CD4-positive, alpha-beta T cell (primary cell): Measurements from ENCODE around the gene PRKRA. TPM values are rescaled to one million over a fixed set of nuclear protein-coding genes. Genes with fewer than 3 reads are reported as not detected.
A peak's percentile ranks its signal among the peaks of the same experiment; 100 is the strongest.

Source experiments
- ATAC-seq: fragments of 200-7000 bp; cut with Tn5 transposase; one replicate; pipeline ENCODE4 v1.10.0; 2022; ENCODE audit warnings: mild to moderate bottlenecking; ENCODE audit not compliant: poor library complexity
- CTCF ChIA-PET: fragments of 350-600 bp; sonication (Branson Sonifier 250); formaldehyde crosslinking; loops from one replicate; lab custom pipeline; 2021; ENCODE audit warnings: antibody characterized with exemption, inconsistent platforms; lab: Charles Lee
- POLR2A ChIA-PET: fragments of 350-600 bp; sonication (Branson Sonifier 250); formaldehyde crosslinking; loops from one replicate; lab custom pipeline; 2021; ENCODE audit warnings: antibody characterized with exemption, inconsistent platforms; lab: Charles Lee
- DNase-seq, 14 experiments: peaks; one replicate each; pipeline ENCODE4 v3.0.0-alpha.2; 2013 to 2020; ENCODE audit warnings: mixed read lengths in 2 of 14
- H3K27ac ChIP-seq, 2 donors: one replicate each; pipeline versions ENCODE4 v1.5.1 to v1.7.0; 2013; ENCODE audit warnings: low read length in 2 of 2, low read depth in 1 of 2, mild to moderate bottlenecking in 1 of 2
- H3K27me3 ChIP-seq, 2 experiments: 1 replicate in 1 of 2; 2 replicates in 1 of 2; pipeline versions ENCODE4 v1.6.1 to v1.7.0; 2013; ENCODE audit warnings: low read length in 2 of 2, control low read depth in 1 of 2, mild to moderate bottlenecking in 1 of 2, moderate library complexity in 1 of 2; ENCODE audit not compliant: insufficient read depth in 2 of 2, control insufficient read depth in 1 of 2
- H3K36me3 ChIP-seq: one replicate; pipeline ENCODE4 v1.6.1; 2013; ENCODE audit warnings: low read length, control low read depth; ENCODE audit not compliant: insufficient read depth
- H3K4me1 ChIP-seq: one replicate; pipeline ENCODE4 v1.6.1; 2013; ENCODE audit warnings: low read length, control low read depth; ENCODE audit not compliant: insufficient read depth
- H3K4me3 ChIP-seq: one replicate; pipeline ENCODE4 v1.5.1; 2013; ENCODE audit warnings: mild to moderate bottlenecking, low read length, moderate library complexity
- H3K9me3 ChIP-seq, 2 experiments: 1 replicate in 1 of 2; 2 replicates in 1 of 2; pipeline versions ENCODE4 v1.6.1 to v1.7.0; 2013; ENCODE audit warnings: low read length in 2 of 2, mild to moderate bottlenecking in 2 of 2, control low read depth in 1 of 2, moderate library complexity in 1 of 2; ENCODE audit not compliant: control insufficient read depth in 1 of 2, insufficient read depth in 1 of 2
- H3K27ac Mint-ChIP-seq: one replicate; pipeline ENCODE4 v1.8.0; 2020; ENCODE audit warnings: mixed read lengths
- H3K27me3 Mint-ChIP-seq: one replicate; pipeline ENCODE4 v1.8.0; 2021; ENCODE audit warnings: mixed read lengths
- H3K36me3 Mint-ChIP-seq: one replicate; pipeline ENCODE4 v1.8.0; 2021; ENCODE audit warnings: low read depth, mixed read lengths
- H3K4me1 Mint-ChIP-seq: one replicate; pipeline ENCODE4 v1.8.0; 2021; ENCODE audit warnings: low read depth, mixed read lengths
- H3K4me3 Mint-ChIP-seq: one replicate; pipeline ENCODE4 v1.8.0; 2020; ENCODE audit warnings: mild to moderate bottlenecking, mixed read lengths
- H3K9me3 Mint-ChIP-seq: one replicate; pipeline ENCODE4 v1.8.0; 2020; ENCODE audit warnings: mixed read lengths
- intact Hi-C, 2 experiments: fragments of 100-400 bp; cut with DNase I in 1 of 2; cut with micrococcal nuclease in 1 of 2; formaldehyde crosslinking; loops; one replicate each; pipeline versions ENCODE4 v1.15.1 to v1.9.0; 2023 to 2025; cut with DNase I, micrococcal nuclease
- total RNA-seq, 174 experiments: library from RNA in 2 of 174; stranded (reverse) in 2 of 174; gene quantifications; one replicate each; pipeline ENCODE4 v1.2.3 and lab custom pipeline; 2021 to 2026
- TF ChIP-seq, protein P1 (sequence below): fragments of 200-600 bp; IDR thresholded peaks from one replicate; pipeline ENCODE4 v1.8.0; 2022; ENCODE audit warnings: antibody characterized with exemption, mild to moderate bottlenecking

PRKRA gene
- total RNA-seq, 2 experiments from 2014 or later, result 118 to 120 TPM

- POLR2A ChIA-PET, result no interaction called here
- H3K9me3 ChIP-seq, result no peaks in the 10 kb centered on the region
- H3K36me3 ChIP-seq, result peaks cover 3% of the 10 kb centered on the region
- DNase-seq (no peak), ATAC-seq (no peak)
- Mint-ChIP-seq H3K27me3 (no peaks in the 10 kb centered on the region), H3K36me3 (peaks cover 27% of the 10 kb centered on the region), H3K4me3 (no peak overlapping the region), H3K27ac (no peak overlapping the region), H3K4me1 (peaks cover 30% of the 10 kb centered on the region), H3K9me3 (no peaks in the 10 kb centered on the region)
- intact Hi-C loops, result loop anchor here in 1 of 2 experiments (1.0 kb wide), 1 partner anchor 23 kb away; no protein-coding TSS in a partner anchor
- H3K4me1 ChIP-seq, result peaks cover 27% of the 10 kb centered on the region
- H3K27ac ChIP-seq, result no peak overlapping the region
- TF ChIP-seq, protein P1, sequence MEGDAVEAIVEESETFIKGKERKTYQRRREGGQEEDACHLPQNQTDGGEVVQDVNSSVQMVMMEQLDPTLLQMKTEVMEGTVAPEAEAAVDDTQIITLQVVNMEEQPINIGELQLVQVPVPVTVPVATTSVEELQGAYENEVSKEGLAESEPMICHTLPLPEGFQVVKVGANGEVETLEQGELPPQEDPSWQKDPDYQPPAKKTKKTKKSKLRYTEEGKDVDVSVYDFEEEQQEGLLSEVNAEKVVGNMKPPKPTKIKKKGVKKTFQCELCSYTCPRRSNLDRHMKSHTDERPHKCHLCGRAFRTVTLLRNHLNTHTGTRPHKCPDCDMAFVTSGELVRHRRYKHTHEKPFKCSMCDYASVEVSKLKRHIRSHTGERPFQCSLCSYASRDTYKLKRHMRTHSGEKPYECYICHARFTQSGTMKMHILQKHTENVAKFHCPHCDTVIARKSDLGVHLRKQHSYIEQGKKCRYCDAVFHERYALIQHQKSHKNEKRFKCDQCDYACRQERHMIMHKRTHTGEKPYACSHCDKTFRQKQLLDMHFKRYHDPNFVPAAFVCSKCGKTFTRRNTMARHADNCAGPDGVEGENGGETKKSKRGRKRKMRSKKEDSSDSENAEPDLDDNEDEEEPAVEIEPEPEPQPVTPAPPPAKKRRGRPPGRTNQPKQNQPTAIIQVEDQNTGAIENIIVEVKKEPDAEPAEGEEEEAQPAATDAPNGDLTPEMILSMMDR, result no peak
- H3K4me3 ChIP-seq, result no peak overlapping the region
- H3K27me3 ChIP-seq, result no peaks in the 10 kb centered on the region
- CTCF ChIA-PET, result interaction anchor here (1.3 to 2.1 kb wide), 2 partner anchors 13 to 70 kb away, joined by 3 to 5 read pairs; no protein-coding TSS in a partner anchor
Measured at GRCh38 chr2:178452870-178453269, 1.9 kb upstream of the PRKRA start.

- Mint-ChIP-seq H3K4me1 (peaks cover 31% of the 10 kb centered on the region), H3K9me3 (no peaks in the 10 kb centered on the region), H3K27ac (peak overlapping the region; percentile 97), H3K27me3 (no peaks in the 10 kb centered on the region), H3K4me3 (peak overlapping the region; percentile 83), H3K36me3 (peaks cover 32% of the 10 kb centered on the region)
- Histone ChIP-seq H3K27me3 (no peaks in the 10 kb centered on the region), H3K27ac (no peak overlapping the region), H3K4me1 (peaks cover 27% of the 10 kb centered on the region), H3K36me3 (peaks cover 4% of the 10 kb centered on the region), H3K9me3 (no peaks in the 10 kb centered on the region), H3K4me3 (no peak overlapping the region)
- ATAC-seq, result no peak
- ChIA-PET CTCF (interaction anchor here (0.7 to 1.3 kb wide), 2 partner anchors 12 to 13 kb away, joined by 3 read pairs; no protein-coding TSS in a partner anchor), POLR2A (no interaction called here)
- DNase-seq, result no peak
- intact Hi-C loops, result loop anchor here in 1 of 2 experiments (1.0 kb wide), 1 partner anchor 24 kb away; no protein-coding TSS in a partner anchor
- TF ChIP-seq, protein P1, result no peak
Measured at GRCh38 chr2:178452334-178452733, 1.4 kb upstream of the PRKRA start.

- POLR2A ChIA-PET, result interaction anchor here (0.9 to 3.2 kb wide), 18 partner anchors 10 to 1238 kb away, joined by 3 to 45 read pairs (median 6); partner anchors contain the start of genes FKBP7, HNRNPA3, PLEKHA3 and RBM45
- H3K27ac ChIP-seq, result peak overlapping the region; percentile 78 to 98
- H3K9me3 ChIP-seq, result no peaks in the 10 kb centered on the region
- Mint-ChIP-seq H3K27ac (peak overlapping the region; percentile 97), H3K4me1 (peaks cover 35% of the 10 kb centered on the region), H3K27me3 (no peaks in the 10 kb centered on the region), H3K9me3 (no peaks in the 10 kb centered on the region), H3K36me3 (peaks cover 45% of the 10 kb centered on the region), H3K4me3 (peak overlapping the region; percentile 91)
- TF ChIP-seq, protein P1, result no peak
- peak overlapping the region; percentile 77 for H3K4me3 ChIP-seq
- no peaks in the 10 kb centered on the region for H3K27me3 ChIP-seq
- ATAC-seq (peak; percentile 54), DNase-seq (peak in 8 of 14 experiments; percentile 59 to 93 (median 72))
- intact Hi-C loops, result loop anchor here in 1 of 2 experiments (2.0 kb wide), 2 partner anchors 28 to 72 kb away; partner anchors contain the start of gene FKBP7
- CTCF ChIA-PET, result interaction anchor here (1.1 to 2.2 kb wide), 4 partner anchors 29 to 250 kb away, joined by 3 to 13 read pairs (median 7); partner anchors contain the start of gene PLEKHA3
- H3K36me3 ChIP-seq, result peaks cover 14% of the 10 kb centered on the region
- H3K4me1 ChIP-seq, result peaks cover 27% of the 10 kb centered on the region
Measured at GRCh38 chr2:178450524-178450773, 526 bp downstream of the PRKRA start.
